Kidney glomerular epithelial cell (primary cell): ENCODE results near the gene ZNF444.
A peak's percentile ranks its signal among the peaks of the same experiment; 100 is the strongest.
"Not testable (repeated sequence)": the region's sequence is repeated elsewhere in the genome, so short reads cannot be mapped to it uniquely, and the experiment has no call there.

Experiments used
- DNase-seq: peaks from one replicate; lab custom pipeline; 2025; lab: John Stamatoyannopoulos, UW

Gene ZNF444

DNA sequence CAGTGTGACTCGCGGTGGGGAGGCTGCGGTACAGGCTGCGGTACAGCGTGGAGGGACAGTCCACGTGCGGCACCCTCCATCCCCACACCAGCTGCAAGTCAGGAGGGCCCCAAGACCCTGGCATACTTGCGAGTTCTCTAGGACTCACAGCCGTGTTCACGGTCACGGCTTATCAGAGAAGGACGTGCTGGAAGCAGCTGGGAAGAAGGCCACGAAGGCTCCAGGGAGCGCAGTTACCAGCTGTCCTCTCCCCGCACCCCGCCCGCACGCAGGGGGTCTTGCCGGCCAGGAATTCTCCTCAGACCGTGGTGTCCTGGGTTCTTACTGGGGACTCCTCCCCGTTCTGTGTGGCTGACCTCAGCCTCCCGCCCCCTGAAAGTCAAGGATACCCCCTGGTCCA lies 6.2 kb downstream of the ZNF444 start:
- no peak for DNase-seq

DNA sequence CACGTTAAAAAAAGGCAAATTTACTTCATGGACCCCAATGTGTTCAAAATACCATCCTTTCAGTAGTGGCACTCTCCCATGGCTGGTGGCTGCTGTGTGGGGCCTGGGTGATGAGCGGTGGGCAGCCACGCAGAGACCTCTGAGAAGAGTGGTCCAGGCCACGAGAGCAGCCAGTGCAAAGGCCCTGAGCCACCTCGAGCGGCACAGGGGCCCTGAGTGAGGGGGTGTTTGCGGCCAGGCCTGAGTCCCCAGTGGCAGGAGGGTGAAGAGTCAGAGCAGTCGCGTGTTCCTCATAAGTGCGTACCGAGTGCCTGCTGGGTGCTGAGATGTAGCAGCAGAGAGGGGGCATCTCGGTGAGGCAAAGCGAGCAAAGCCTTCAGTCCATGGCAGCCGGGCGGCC lies 7.0 kb downstream of the ZNF444 start:
- no peak for DNase-seq

DNA sequence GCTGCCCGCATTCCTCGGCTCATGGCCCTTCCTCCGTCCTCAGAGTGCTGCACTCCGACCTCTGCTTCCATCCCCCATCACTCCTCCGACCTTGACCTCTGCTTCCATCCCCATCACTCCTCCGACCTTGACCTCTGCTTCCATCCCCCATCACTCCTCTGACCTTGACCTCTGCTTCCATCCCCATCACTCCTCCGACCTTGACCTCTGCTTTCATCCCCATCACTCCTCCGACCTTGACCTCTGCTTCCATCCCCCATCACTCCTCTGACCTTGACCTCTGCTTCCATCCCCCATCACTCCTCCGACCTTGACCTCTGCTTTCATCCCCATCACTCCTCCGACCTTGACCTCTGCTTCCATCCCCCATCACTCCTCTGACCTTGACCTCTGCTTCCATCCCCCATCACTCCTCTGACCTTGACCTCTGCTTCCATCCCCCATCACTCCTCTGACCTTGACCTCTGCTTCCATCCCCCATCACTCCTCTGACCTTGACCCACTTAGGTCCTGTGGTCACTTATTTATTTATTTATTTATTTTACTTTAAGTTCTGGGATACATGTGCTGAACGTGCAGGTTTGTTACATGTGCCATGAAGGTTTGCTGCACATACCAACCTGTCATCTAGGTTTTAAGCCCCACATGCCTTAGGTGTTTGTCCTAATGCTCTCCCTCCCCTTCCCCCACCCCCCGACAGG lies 8.0 kb downstream of the ZNF444 start:
- DNase-seq, result not testable (repeated sequence)

DNA sequence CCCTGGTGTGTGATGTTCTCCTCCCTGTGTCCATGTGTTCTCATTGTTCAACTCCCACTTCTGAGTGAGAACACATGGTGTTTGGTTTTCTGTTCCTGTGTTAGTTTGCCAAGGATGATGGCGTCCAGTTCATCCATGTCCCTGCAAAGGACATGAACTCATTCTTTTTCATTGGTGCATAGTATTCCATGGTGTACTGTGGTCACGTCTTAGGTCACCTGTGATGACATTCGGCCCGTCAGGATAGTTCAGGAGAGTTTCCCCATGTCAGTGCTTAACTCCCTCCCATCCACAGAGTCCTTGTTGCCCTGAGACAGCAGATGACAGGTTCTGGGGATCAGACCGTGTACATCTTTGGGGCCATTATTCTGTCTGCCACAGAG lies 8.6 kb downstream of the ZNF444 start:
- DNase-seq, result no peak

DNA sequence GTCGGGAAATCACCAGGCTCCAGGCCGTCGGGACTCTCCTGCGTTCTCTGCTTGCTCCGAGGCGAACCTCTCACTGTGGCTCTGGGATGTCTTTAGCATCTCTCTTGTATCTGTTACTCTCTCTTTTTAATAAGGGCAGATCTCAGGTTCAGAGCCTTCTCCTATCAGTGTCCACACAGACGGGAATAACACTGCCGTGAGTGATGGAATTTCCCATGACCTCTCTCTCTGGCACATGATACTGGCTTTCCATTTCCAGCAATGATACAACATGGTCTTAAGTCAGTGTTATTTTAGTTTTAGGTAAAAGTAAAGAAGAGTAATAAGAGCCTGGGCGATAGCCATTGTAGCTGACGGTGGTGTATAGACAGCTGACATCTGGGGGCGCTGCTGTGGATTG lies 9.3 kb downstream of the ZNF444 start:
- DNase-seq, result no peak

DNA sequence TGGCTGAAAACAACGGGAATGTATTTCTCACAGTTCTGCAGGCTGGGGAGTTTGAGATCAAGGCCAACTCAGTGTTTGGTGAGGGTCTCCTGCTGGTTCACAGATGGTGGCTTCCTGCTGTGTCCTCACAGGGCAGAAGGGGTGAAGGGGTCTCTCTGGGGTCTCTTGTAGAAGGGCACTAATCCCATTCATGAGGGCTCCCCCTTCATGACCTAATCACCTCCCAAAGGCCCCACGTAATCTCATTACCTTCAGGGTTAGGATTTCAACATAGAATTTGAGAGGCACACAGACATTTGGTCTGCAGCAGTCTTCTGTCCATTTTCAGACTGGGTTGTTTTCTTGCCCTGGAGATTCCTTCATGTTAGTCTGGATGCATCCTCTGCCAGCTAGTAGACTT lies 11.6 kb downstream of the ZNF444 start:
- DNase-seq, result no peak

DNA sequence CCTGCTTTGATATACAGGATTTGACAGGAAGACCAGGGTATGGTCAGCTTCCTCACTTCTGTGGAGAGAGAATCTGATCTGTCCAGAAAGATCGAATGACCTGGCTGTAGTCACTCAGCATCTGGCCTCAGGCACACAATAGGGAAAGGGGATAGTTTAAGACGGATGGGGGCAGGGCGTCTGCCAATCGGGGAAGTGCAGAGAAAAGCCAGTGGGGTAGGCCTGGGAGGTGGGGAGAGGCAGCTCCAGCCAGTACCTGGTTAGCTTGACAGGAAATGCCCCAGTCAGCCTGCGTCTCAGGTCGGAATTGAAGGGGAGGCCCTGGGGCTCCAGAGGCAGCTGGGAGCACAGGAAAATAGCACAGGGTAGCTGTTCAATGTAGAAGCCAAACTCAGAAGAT lies 12.4 kb downstream of the ZNF444 start:
- DNase-seq, result no peak

DNA sequence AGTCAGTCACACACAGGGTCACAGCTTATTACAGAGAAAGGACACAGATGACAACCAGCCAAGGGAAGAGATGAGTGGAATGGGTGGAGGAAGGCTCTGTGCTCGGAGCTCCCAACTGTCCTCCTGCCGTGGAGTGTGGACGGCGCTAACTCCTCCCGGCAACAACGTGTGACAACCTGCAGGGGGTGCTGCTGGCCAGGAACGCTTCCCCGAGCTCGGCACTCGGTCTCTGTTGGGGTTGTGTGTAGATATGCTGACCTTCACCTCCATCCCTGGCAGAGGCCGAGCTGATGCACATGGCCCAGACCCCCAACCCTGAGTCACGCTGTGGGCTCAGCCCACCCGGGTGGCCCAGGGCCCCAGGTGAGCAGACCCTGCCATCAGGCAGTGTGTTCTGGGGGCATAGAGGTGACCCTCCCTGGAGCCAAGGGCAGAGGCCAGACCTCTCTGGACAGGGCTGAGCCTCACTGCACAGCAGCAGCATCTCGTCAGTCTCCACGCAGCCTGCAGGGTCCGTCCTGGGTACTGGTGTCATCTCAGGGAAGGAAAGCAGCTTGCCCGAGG lies 14.1 kb downstream of the ZNF444 start:
- no peak for DNase-seq

DNA sequence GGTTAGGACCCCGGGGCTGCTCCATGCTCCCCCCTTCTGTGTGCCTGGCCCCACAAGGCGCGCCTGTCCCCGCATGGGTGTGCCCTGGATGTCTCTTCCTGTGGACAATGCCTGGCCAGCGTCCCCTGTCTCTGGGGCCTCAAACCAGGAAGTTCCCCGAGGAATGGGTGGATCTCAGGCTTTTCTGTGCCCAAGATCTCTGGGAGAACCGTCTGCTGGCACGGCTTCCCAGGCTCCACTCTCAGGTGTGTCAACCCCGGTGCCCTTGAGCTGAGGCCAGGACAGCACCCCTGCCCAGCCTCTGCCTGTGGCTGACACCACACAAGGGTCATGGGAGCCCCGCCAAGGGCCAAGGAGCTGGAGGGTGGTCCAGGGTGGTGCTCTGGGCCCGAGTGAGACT lies 15.7 kb downstream of the ZNF444 start:
- DNase-seq, result no peak

DNA sequence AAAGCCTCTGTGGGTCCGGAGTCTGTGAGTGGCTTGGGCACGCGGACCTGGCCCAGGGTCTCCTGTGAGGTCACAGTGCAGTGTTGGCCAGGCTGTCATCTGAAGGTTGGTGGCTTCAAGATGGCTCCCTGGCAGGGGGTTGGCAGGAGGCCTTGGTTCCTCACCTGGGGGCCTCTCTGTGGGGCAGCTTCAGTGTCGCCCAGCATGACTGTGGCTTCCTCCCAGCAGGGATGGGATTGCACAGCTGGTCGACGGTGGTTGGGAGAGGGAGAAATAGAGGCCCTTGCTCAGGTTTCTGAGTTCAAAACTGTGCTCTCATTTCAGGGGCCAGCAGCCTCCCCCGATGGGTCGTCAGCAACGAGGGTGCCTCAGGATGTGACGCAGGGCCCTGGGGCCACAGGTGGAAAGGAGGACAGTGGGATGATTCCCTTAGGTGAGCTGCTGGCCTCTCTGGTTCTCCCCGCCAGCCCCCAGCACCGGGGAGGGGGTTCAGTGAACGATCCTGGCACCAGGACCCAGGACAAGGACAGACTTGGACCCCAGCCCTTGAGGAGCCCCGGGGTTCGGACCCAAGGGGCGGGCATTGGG lies 17.2 kb downstream of the ZNF444 start:
- no peak for DNase-seq

DNA sequence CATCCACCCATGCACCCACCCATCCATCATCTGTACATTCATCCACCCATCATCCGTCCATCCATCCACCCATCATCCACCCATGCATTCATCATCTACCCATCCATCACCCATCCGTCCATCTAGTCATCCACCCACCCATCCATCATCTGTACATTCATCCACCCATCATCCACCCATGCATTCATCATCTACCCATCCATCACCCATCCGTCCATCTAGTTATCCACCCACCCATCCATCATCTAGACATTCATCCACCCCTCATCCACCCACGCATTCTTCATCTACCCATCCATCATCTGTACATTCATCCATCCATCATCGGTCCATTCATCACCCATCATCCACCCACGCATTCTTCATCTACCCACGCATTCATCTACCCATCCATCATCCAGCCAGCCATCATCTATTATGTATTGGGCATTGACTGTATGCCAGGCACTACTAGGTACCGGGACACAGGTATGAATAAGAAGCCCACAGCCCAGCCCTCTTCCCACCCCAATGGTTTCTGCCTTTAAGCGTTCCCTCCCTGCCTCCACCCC lies 18.0 kb downstream of the ZNF444 start:
- peak; percentile 66 for DNase-seq

DNA sequence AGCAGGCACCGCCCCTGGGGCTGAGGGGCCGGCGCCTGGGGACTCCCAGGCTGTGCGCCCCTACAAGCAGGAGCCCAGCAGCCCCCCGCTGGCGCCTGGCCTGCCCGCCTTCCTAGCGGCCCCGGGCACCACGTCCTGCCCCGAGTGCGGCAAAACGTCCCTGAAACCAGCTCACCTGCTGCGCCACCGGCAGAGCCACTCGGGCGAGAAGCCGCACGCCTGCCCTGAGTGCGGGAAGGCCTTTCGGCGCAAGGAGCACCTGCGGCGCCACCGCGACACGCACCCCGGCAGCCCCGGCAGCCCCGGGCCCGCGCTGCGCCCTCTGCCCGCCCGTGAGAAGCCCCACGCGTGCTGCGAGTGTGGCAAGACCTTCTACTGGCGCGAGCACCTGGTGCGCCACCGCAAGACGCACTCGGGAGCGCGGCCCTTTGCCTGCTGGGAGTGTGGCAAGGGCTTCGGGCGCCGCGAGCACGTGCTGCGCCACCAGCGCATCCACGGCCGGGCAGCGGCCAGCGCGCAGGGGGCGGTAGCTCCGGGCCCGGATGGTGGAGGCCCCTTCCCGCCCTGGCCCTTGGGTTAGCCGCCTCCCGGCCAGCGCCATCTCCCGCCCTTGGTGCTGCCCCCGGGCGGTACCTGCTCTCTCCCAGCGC lies 18.7 kb downstream of the ZNF444 start:
- DNase-seq, result no peak

DNA sequence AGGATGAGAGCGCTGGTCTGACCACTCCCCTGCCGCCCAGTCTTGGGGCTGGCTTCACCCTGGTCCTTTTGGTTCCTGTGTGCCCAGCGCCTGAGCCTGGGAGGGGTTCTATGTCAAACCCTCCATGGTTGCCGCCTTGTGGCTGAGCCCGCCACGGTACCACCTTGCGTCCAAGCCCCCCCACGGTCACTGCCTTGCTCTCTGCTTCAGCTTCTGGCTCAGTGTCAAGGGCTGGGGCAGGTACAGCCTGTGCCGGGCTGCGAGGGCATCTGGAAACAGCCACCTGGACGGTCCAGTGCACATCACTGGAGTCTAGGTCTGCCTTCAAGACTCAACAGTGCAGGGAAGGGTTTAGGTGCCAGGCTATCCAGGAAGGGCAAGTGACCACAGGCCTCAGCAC lies 20.4 kb downstream of the ZNF444 start:
- no peak for DNase-seq

DNA sequence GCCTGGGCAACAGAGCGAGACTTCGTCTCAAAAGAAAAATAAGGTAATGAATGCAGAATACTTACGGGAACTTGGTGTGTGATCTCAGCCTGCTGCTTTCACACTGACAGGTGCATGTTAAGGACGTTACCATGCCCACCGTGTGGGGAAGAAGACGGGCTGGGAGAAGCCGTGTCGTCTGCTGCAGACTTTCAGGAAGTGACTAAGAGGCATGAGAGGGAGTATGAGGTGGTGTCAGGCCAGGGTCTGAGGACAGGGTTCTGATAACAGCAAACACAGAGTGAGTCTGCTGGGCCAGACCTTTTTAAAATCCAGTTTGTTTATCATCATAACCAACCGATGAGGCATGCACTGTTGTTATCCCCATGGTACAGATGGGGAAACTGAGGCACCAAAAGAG lies 21.2 kb downstream of the ZNF444 start:
- DNase-seq, result peak; percentile 14

DNA sequence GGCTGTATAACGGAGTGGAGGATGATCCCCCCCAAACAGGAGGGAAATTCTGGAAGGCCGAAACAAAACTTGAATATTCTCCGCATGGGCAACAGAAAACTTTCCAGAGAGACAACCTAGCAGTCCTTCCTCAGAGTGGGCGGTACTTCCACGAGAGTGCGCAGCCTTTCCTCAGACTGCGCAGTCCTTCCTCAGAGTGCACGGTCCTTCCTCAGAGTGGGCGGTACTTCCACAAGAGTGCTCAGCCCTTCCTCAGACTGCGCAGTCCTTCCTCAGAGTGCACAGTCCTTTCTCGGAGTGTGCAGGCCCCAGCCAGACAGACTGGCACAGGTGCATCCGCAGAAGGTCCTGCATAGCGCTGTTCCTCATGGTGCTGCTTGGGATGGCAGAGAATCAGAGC lies 22.0 kb downstream of the ZNF444 start:
- no peak for DNase-seq

DNA sequence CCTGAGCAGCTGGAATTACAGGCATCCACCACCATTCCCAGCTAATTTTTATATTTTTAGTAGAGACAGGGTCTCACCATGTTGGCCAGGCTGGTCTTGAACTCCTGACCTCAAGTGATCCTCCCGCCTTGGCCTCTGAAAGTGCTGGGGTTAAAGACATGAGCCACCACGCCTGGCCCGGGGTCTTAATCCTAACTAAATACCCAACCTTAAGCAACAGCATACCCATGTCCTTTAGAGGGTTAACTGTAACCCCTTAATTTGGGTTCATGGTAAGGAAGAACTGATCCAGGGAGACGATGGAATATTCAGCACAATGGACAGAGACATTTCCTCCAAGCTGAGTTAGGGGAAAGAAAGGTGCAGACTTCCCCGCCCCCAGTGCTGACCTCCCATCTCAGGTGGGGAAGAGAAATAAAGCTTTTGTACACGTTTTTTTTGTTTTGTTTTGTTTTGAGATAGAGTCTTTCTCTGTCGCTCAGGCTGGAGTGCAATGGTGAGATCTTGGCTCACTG lies 26.0 kb downstream of the ZNF444 start:
- no peak for DNase-seq

DNA sequence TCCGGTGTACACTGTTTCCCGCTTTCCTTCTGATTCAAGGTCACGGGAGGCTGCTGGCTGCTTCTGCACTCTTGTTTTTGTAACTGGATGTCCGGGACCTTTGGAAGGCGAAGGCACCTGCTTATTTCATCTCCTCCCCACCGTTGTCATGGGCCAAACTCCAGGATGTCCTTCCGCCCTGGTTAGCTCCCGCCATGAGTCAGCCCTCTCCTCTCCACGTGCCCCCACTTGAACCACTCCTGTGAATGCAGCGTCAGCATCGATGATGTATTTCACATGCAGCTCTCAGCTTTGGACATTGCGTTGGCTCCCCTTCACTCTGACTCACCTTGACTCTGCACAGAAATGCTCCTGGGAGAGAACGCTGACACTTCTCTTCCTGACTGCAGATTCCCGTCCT lies 29.2 kb downstream of the ZNF444 start:
- peak; percentile 87 for DNase-seq

DNA sequence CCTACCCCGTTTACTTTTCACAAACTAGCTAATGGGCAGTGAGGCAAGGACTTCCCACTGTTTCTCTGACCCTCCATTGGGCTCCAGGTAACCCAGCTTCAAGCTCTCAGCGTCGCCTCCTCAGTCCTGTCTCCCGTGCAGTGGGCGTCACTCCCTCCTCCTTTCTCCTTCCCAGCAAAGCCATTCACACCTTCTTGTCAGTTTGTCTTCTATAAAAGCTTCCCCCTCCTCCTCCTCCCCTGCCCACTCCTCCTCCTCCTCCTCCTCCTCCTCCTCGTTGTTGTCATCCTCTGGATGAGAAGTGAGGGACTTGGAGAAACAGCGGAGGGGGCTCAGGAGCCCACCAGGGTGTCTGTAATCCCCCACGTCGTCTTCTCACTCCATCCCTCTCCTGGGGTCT lies 33.0 kb downstream of the ZNF444 start:
- DNase-seq, result no peak

DNA sequence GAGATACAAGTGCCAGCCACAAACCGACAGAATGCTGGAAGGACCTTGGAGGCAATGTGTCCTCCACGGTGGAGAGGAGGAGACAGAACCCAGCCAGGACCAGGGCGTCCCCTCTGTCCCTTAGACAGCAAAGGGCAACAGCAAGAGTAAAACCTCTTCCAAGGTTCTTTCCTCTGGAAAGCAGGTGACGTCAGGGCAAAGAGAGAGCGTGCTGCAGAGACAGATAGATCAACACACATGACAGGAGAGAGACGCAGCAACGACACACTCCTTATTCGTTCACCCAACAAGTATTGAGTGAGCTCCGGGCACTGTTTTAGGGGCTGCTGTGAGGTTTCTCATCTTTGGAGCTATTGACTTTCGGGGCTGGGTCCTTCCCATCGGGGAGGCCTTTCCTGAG lies 33.5 kb downstream of the ZNF444 start:
- DNase-seq, result no peak

DNA sequence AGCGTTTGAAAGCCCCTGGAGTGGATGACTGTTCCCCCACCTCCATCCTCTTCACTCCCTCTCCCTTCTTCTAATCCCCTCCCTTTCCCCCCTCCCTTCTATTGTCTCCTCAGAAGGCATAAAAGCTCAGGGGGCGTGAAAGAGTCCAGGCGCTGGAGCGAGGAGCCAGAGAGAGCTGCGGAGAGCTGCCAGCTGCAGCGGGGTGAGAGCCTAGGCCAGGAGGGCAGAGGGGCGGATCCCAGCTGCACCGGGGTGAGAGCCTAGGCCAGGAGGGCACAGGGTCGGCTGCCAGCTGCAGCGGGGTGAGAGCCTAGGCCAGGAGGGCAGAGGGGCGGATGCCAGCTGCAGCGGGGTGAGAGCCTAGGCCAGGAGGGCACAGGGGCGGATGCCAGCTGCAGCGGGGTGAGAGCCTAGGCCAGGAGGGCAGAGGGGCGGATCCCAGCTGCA lies 34.8 kb downstream of the ZNF444 start, which contains the start of gene GALP:
Gene GALP, plus strand, starts transcription at position 148 of the 447 bp plus-strand sequence. CDS start 1,101 bp downstream, outside the sequence.
- DNase-seq, result not testable (repeated sequence)

DNA sequence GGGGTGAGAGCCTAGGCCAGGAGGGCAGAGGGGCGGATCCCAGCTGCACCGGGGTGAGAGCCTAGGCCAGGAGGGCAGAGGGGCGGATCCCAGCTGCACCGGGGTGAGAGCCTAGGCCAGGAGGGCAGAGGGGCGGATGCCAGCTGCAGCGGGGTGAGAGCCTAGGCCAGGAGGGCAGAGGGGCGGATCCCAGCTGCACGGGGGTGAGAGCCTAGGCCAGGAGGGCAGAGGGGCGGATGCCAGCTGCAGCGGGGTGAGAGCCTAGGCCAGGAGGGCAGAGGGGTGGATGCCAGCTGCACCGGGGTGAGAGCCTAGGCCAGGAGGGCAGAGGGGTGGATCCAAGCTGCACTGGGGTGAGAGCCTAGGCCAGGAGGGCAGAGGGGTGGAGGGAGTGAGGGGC lies 35.2 kb downstream of the ZNF444 start:
- not testable (repeated sequence) for DNase-seq

DNA sequence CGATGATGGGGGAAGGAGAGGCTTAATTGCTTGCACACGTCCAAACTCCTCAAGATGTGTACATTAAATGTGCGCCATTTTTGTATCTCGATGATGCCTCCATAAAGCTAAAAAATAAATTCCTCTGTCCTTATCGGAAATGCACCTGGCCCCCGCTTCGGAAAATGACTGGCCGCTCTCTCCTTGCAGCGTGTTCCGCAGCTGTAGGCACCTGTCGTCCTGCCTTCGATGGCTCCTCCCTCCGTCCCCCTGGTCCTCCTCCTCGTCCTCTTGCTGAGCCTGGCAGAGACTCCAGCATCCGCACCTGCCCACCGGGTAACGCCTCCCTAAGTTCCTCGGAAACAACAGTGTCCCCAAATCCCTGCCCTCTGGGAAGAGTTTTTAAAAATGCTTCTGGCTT lies 35.8 kb downstream of the ZNF444 start:
- DNase-seq, result no peak
